HL-60 (cell line): Measurements from ENCODE around the gene SAMD10.

Source experiments
- POLR2AphosphoS5 ChIP-seq: IDR thresholded peaks from 2 replicates; pipeline ENCODE4 v1.6.1; 2012; ENCODE audit warnings: low read depth
- TF ChIP-seq, protein P1 (sequence below): IDR thresholded peaks from one replicate; pipeline ENCODE4 v1.5.1; 2011; ENCODE audit warnings: low read length, control low read depth, inconsistent platforms; ENCODE audit not compliant: insufficient read depth
- TF ChIP-seq, protein P2 (sequence below): IDR thresholded peaks from 2 replicates; pipeline ENCODE4 v1.6.1; 2012; ENCODE audit warnings: low read depth; ENCODE audit not compliant: insufficient replicate concordance

DNA sequence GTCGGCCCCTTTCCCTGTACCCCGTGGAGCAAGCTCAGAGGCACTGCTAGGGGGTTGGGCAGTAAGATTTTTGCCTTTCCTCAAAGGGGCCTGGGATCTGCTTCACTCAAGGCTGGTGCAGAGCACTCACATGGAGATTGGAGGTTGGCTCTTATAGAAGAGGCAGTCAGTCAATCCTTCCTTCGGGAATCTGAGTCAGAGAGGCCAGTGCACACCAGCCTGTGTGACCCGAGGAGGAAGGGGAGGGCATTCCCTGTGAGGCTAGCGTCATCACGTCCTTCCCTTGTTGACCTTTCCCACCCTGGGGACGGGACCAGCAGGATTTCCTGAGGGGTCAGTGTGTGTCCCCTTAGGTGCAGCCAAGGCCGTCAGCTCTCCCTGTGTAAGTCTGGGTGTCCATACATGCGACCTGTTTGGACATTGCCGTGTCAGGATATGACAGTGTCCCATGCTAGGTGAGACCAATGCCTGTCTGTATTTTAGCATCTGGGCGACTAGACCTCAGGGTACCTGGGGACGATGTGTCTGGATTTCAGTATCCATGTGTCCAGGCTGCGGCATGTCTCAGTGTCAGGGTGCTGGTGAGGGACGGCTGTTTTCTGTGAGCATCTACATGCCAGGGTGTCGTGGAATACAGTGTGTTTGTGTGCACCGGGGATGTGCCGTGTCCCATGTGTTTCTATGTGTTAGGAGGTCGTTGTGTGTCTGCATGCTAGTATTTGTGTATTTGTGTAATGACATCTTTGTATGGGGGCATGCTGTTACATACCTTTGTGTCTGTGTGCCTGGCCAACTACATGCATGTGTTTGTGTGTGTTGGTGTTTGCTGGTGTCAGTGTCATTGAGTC is 6.9 kb downstream of the SAMD10 start:
- TF ChIP-seq, protein P1, sequence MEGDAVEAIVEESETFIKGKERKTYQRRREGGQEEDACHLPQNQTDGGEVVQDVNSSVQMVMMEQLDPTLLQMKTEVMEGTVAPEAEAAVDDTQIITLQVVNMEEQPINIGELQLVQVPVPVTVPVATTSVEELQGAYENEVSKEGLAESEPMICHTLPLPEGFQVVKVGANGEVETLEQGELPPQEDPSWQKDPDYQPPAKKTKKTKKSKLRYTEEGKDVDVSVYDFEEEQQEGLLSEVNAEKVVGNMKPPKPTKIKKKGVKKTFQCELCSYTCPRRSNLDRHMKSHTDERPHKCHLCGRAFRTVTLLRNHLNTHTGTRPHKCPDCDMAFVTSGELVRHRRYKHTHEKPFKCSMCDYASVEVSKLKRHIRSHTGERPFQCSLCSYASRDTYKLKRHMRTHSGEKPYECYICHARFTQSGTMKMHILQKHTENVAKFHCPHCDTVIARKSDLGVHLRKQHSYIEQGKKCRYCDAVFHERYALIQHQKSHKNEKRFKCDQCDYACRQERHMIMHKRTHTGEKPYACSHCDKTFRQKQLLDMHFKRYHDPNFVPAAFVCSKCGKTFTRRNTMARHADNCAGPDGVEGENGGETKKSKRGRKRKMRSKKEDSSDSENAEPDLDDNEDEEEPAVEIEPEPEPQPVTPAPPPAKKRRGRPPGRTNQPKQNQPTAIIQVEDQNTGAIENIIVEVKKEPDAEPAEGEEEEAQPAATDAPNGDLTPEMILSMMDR: no peak
- TF ChIP-seq, protein P2, sequence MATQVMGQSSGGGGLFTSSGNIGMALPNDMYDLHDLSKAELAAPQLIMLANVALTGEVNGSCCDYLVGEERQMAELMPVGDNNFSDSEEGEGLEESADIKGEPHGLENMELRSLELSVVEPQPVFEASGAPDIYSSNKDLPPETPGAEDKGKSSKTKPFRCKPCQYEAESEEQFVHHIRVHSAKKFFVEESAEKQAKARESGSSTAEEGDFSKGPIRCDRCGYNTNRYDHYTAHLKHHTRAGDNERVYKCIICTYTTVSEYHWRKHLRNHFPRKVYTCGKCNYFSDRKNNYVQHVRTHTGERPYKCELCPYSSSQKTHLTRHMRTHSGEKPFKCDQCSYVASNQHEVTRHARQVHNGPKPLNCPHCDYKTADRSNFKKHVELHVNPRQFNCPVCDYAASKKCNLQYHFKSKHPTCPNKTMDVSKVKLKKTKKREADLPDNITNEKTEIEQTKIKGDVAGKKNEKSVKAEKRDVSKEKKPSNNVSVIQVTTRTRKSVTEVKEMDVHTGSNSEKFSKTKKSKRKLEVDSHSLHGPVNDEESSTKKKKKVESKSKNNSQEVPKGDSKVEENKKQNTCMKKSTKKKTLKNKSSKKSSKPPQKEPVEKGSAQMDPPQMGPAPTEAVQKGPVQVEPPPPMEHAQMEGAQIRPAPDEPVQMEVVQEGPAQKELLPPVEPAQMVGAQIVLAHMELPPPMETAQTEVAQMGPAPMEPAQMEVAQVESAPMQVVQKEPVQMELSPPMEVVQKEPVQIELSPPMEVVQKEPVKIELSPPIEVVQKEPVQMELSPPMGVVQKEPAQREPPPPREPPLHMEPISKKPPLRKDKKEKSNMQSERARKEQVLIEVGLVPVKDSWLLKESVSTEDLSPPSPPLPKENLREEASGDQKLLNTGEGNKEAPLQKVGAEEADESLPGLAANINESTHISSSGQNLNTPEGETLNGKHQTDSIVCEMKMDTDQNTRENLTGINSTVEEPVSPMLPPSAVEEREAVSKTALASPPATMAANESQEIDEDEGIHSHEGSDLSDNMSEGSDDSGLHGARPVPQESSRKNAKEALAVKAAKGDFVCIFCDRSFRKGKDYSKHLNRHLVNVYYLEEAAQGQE: no peak
- TF ChIP-seq POLR2AphosphoS5: peak; percentile 11; the same call in 1 of the 2 replicates
